Measurements from ENCODE around the gene PRPF6. TPM values are rescaled to one million over a fixed set of nuclear protein-coding genes. Genes with fewer than 3 reads are reported as not detected.

The PRPF6 gene
- total and polyA plus RNA-seq, 2 donors (not counting 3 experiments of a cell fraction or from before 2014, with no cell fraction given), result 35.3 to 67.4 TPM

DNA sequence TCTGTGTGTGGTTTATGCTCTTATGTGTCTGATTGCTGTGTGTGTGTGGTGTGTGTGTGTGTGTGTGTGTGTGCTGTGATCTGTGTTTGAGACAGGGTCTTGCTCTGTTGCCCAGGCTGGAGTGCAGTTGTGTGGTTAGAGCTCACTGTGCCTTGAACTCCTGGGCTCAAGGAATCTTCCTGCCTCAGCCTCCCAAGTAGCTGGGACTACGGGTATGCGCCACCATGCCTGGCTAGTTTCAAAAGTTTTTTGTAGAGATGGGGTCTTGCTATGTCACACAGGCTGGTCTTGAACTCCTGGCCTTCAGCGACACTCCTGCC is 7.8 kb upstream of the PRPF6 start:
- no peak for FAIRE-seq
- CTCF ChIA-PET, result interaction anchor here (0.9 to 3.3 kb wide), 23 partner anchors 7 to 476 kb away, joined by 3 to 89 read pairs (median 5); partner anchors contain the start of genes DNAJC5 and PTK6
- BruUV-seq (replicated peaks), result no TSS peak
- H3K27me3 ChIP-seq (ENCODE audit: control insufficient read depth in 2 of 2, insufficient read depth in 2 of 2, low read length in 2 of 2), result no peaks in the 10 kb centered on the region
- intact Hi-C loops (cut with micrococcal nuclease) (loop anchor here (2.0 kb wide), 3 partner anchors 82 to 186 kb away; partner anchors contain the start of gene TPD52L2), dilution Hi-C loops (cut with MboI; ENCODE audit: extremely low pct_ligation_motif_present, low sequenced_read_pairs) (no loop called here)
- H3K4me3 ChIP-seq (replicated peaks in 1 of 3; ENCODE audit: insufficient read depth in 1 of 3, low read depth in 1 of 3, low read length in 3 of 3), result no peak overlapping the region
- no peak overlapping the region for H3K4me2 ChIP-seq (ENCODE audit: insufficient read depth, low read length)
- H3K9me3 ChIP-seq (replicated peaks; ENCODE audit: control insufficient read depth, insufficient read depth, low read length), result no peaks in the 10 kb centered on the region
- no peaks in the 10 kb centered on the region for H3K36me3 ChIP-seq (ENCODE audit: control insufficient read depth in 2 of 2, extremely low read depth in 1 of 2, insufficient read depth in 2 of 2, low read length in 2 of 2)
- TF ChIP-seq MYC (IDR thresholded peaks at IDR 0.05; ENCODE audit: low read depth, low read length), result no peak
- TF ChIP-seq, protein P1, sequence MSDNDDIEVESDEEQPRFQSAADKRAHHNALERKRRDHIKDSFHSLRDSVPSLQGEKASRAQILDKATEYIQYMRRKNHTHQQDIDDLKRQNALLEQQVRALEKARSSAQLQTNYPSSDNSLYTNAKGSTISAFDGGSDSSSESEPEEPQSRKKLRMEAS (IDR thresholded peaks at IDR 0.05; ENCODE audit: insufficient read depth, insufficient read length), result no peak
- TF ChIP-seq EZH2 (IDR thresholded peaks at IDR 0.05; ENCODE audit: borderline replicate concordance, low read depth, low read length, severe bottlenecking), result no peak
- TF ChIP-seq, protein P2, sequence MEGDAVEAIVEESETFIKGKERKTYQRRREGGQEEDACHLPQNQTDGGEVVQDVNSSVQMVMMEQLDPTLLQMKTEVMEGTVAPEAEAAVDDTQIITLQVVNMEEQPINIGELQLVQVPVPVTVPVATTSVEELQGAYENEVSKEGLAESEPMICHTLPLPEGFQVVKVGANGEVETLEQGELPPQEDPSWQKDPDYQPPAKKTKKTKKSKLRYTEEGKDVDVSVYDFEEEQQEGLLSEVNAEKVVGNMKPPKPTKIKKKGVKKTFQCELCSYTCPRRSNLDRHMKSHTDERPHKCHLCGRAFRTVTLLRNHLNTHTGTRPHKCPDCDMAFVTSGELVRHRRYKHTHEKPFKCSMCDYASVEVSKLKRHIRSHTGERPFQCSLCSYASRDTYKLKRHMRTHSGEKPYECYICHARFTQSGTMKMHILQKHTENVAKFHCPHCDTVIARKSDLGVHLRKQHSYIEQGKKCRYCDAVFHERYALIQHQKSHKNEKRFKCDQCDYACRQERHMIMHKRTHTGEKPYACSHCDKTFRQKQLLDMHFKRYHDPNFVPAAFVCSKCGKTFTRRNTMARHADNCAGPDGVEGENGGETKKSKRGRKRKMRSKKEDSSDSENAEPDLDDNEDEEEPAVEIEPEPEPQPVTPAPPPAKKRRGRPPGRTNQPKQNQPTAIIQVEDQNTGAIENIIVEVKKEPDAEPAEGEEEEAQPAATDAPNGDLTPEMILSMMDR (IDR thresholded peaks at IDR 0.05; ENCODE audit: extremely low read depth in 1 of 2, insufficient read depth in 1 of 2, low read depth in 1 of 2, low read length in 2 of 2), result no peak
- TF ChIP-seq FOS (IDR thresholded peaks at IDR 0.05; ENCODE audit: borderline replicate concordance, insufficient read depth, low read length), result no peak
- TF ChIP-seq POLR2AphosphoS5 (IDR thresholded peaks at IDR 0.05; ENCODE audit: insufficient read depth, low read depth, low read length), result no peak
- TF ChIP-seq GATA2 (IDR thresholded peaks at IDR 0.05; ENCODE audit: insufficient read depth, insufficient read length, low read depth, low read length), result no peak
- no peak for TF ChIP-seq POLR2A (IDR thresholded peaks at IDR 0.05; ENCODE audit: low read depth, low read length)
- TF ChIP-seq JUN (IDR thresholded peaks at IDR 0.05; ENCODE audit: borderline replicate concordance, insufficient read depth, insufficient read length, low read depth), result no peak
- no peak for DNase-seq (ENCODE audit: low read depth, low spot score)
- H3K9ac ChIP-seq (replicated peaks; ENCODE audit: extremely low read depth, insufficient read depth, low read length), result no peak overlapping the region
- peaks cover 23% of the 10 kb centered on the region for H3K4me1 ChIP-seq (ENCODE audit: control insufficient read depth, extremely low read depth, insufficient read depth, low read length)
- no peak overlapping the region for H2AFZ ChIP-seq (ENCODE audit: low read depth, low read length)
- H3K27ac ChIP-seq (ENCODE audit: insufficient read depth, low read depth, low read length), result peak overlapping the region; percentile 3
- H4K20me1 ChIP-seq (replicated peaks; ENCODE audit: control insufficient read depth, extremely low read depth, insufficient read depth, low read length), result no peaks in the 10 kb centered on the region
- no peaks in the 10 kb centered on the region for H3K9me1 ChIP-seq (replicated peaks; ENCODE audit: control insufficient read depth, extremely low read depth, insufficient read depth, low read length)
- POLR2A ChIA-PET, result interaction anchor here (1.3 to 1.8 kb wide), 2 partner anchors 108 to 435 kb away, joined by 3 to 9 read pairs; partner anchors contain the start of gene TPD52L2
- H3K79me2 ChIP-seq (ENCODE audit: control insufficient read depth, insufficient read depth, low read length), result peaks cover 7% of the 10 kb centered on the region
